OCI-LY7 (cell line): Measurements from ENCODE around the gene TMEM165. TPM values are rescaled to one million over a fixed set of nuclear protein-coding genes. Genes with fewer than 3 reads are reported as not detected.

Experiments
- BruUV-seq: library from RNA; stranded (reverse); fragments of 400-500 nt; replicated peaks from 2 replicates; lab custom pipeline; 2021; lab: Mats Ljungman, UMichigan
- CTCF ChIA-PET: fragments of 300-600 bp; sonication (Branson Sonifier 250); formaldehyde crosslinking; loops from one replicate; lab custom pipeline; 2022; ENCODE audit warnings: antibody characterized with exemption; ENCODE audit not compliant: unreplicated experiment; lab: Charles Lee
- POLR2A ChIA-PET: fragments of 300-600 bp; sonication (Branson Sonifier 250); formaldehyde crosslinking; loops from one replicate; lab custom pipeline; 2022; ENCODE audit warnings: antibody characterized with exemption; lab: Charles Lee
- DNase-seq: peaks from one replicate; pipeline ENCODE4 v3.0.0-alpha.2; 2015; ENCODE audit warnings: low spot score
- H2AFZ ChIP-seq: fragments of 200-600 bp; sonication (generic), shearing (Covaris generic); 2 replicates; pipeline ENCODE4 v1.6.1; 2014; ENCODE audit warnings: mild to moderate bottlenecking, antibody characterized with exemption, low read length, moderate library complexity
- H3K27ac ChIP-seq: fragments of 200-600 bp; sonication (generic); 2 replicates; pipeline ENCODE4 v1.5.1; 2014; ENCODE audit warnings: mixed run types, low read depth, mild to moderate bottlenecking, moderate library complexity, low read length, inconsistent platforms; ENCODE audit not compliant: poor library complexity, severe bottlenecking
- H3K36me3 ChIP-seq: fragments of 200-600 bp; sonication (generic); 2 replicates; pipeline ENCODE4 v1.6.1; 2014; ENCODE audit warnings: mild to moderate bottlenecking, antibody characterized with exemption, low read length, moderate library complexity, mixed read lengths; ENCODE audit not compliant: insufficient read depth
- H3K4me1 ChIP-seq: fragments of 200-600 bp; sonication (generic); 2 replicates; pipeline ENCODE4 v1.5.1; 2014; ENCODE audit warnings: mild to moderate bottlenecking, low read length; ENCODE audit not compliant: insufficient read depth, poor library complexity, severe bottlenecking
- H3K4me2 ChIP-seq: fragments of 200-600 bp; sonication (generic); 2 replicates; pipeline ENCODE4 v1.6.1; 2014; ENCODE audit warnings: mild to moderate bottlenecking, low read length
- H3K4me3 ChIP-seq: fragments of 200-600 bp; sonication (generic); 2 replicates; pipeline ENCODE4 v1.5.1; 2014; ENCODE audit warnings: mild to moderate bottlenecking, low read depth, low read length; ENCODE audit not compliant: poor library complexity, severe bottlenecking
- H3K79me2 ChIP-seq: fragments of 200-600 bp; sonication (generic); 2 replicates; pipeline ENCODE4 v1.6.1; 2016; ENCODE audit warnings: low read depth, mild to moderate bottlenecking, low read length, moderate library complexity, mixed read lengths; ENCODE audit not compliant: insufficient read depth
- H3K9me2 ChIP-seq: fragments of 200-600 bp; sonication (generic); 2 replicates; pipeline ENCODE4 v1.6.1; 2016; ENCODE audit warnings: mild to moderate bottlenecking, low read length, mixed read lengths; ENCODE audit not compliant: insufficient read depth
- H3K9me3 ChIP-seq: fragments of 200-600 bp; sonication (generic); 2 replicates; pipeline ENCODE4 v1.6.1; 2014; ENCODE audit warnings: mild to moderate bottlenecking, mixed run types, low read length, mixed read lengths
- H4K20me1 ChIP-seq: fragments of 200-600 bp; sonication (generic); 2 replicates; pipeline ENCODE4 v1.6.1; 2014; ENCODE audit warnings: mild to moderate bottlenecking, antibody characterized with exemption, low read length, moderate library complexity, mixed read lengths; ENCODE audit not compliant: insufficient read depth
- EZH2phosphoT487 ChIP-seq: fragments of 200-600 bp; sonication (generic); IDR thresholded peaks from 2 replicates; pipeline ENCODE4 v1.6.1; 2018; ENCODE audit warnings: low read depth, borderline replicate concordance, mild to moderate bottlenecking, mixed run types, antibody characterized with exemption, low read length, moderate library complexity, mixed read lengths
- intact Hi-C: fragments of 100-400 bp; cut with micrococcal nuclease; formaldehyde crosslinking; loops from one replicate; pipeline ENCODE4 v1.10.0; 2022; ENCODE audit not compliant: unreplicated experiment
- total RNA-seq, 2 experiments: library from RNA; depleted of rRNA in 1 of 2; stranded (reverse); fragments of >200 nt in 1 of 2; shearing (Covaris generic) in 1 of 2; gene quantifications; 2 replicates each; pipeline ENCODE4 v1.2.3, GENCODE V29; 2014 to 2022
- TF ChIP-seq, protein P1 (sequence below): fragments of 200-600 bp; sonication (generic); conservative IDR thresholded peaks from 2 replicates; pipeline ENCODE4 v1.5.1; 2014; ENCODE audit warnings: mild to moderate bottlenecking, antibody characterized with exemption, low read length, moderate library complexity, mixed read lengths

TMEM165 gene
- total RNA-seq, 2 experiments from 2014 or later = 70.8 to 86.1 TPM

DNA sequence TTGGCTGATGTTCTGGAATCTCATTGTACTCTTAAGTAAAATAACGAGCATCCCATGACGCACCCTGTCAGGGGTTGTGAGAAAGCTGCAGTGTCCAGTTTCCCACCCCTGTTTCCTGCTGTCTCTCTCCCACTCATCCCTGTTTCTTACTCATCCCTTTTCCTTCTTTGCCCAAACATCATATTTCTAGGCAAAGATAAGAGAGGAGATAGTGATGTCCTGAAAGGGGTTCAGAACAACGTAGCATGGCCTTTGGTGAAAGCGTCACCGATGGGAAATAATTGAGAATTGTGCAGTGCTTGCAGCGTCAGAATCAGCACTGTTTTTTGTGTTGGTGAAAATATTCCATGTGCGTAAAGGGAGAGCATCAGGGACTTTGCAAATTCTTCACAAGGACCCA, 23.5 kb upstream of the TMEM165 start:
- Histone ChIP-seq H3K36me3 (no peaks in the 10 kb centered on the region), H3K4me2 (no peak overlapping the region), H3K27ac (no peak overlapping the region), H3K4me3 (no peak overlapping the region), H3K9me2 (no peaks in the 10 kb centered on the region), H3K79me2 (no peaks in the 10 kb centered on the region), H3K4me1 (no peaks in the 10 kb centered on the region), H2AFZ (no peak overlapping the region), H4K20me1 (no peaks in the 10 kb centered on the region), H3K9me3 (no peaks in the 10 kb centered on the region)
- CTCF ChIA-PET = no interaction called here
- POLR2A ChIA-PET = interaction anchor here (0.7 to 2.6 kb wide), 3 partner anchors 14 to 27 kb away, joined by 3 to 7 read pairs (median 4); partner anchors contain the start of gene TMEM165
- no peak for TF ChIP-seq EZH2phosphoT487
- TF ChIP-seq, protein P1, sequence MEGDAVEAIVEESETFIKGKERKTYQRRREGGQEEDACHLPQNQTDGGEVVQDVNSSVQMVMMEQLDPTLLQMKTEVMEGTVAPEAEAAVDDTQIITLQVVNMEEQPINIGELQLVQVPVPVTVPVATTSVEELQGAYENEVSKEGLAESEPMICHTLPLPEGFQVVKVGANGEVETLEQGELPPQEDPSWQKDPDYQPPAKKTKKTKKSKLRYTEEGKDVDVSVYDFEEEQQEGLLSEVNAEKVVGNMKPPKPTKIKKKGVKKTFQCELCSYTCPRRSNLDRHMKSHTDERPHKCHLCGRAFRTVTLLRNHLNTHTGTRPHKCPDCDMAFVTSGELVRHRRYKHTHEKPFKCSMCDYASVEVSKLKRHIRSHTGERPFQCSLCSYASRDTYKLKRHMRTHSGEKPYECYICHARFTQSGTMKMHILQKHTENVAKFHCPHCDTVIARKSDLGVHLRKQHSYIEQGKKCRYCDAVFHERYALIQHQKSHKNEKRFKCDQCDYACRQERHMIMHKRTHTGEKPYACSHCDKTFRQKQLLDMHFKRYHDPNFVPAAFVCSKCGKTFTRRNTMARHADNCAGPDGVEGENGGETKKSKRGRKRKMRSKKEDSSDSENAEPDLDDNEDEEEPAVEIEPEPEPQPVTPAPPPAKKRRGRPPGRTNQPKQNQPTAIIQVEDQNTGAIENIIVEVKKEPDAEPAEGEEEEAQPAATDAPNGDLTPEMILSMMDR = no peak
- intact Hi-C loops = no loop called here
- no peak for DNase-seq
- BruUV-seq = no TSS peak

DNA sequence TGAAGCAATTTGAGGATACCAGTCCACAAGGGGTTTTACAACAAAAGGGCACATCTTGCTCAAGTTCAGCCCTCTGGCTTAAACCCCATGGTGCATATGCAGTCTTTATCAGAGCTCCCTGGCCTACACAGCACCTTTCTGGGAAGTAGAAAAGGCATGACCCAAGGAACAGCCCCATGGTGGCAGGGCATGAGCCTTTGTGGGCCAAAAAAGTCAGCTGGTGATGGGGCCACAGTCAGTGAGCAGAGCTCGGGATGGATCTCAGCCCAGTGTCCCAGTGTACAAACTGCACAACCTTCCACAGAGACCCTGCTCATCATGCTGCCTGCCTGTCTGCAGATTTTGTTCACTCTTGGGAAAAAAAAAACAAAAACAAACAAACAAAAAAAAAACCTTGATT, 22.3 kb upstream of the TMEM165 start:
- Histone ChIP-seq H3K9me2 (no peaks in the 10 kb centered on the region), H3K36me3 (no peaks in the 10 kb centered on the region), H4K20me1 (no peaks in the 10 kb centered on the region), H3K4me3 (no peak overlapping the region), H3K4me2 (no peak overlapping the region), H2AFZ (no peak overlapping the region), H3K27ac (no peak overlapping the region), H3K4me1 (no peaks in the 10 kb centered on the region), H3K79me2 (no peaks in the 10 kb centered on the region), H3K9me3 (no peaks in the 10 kb centered on the region)
- TF ChIP-seq, protein P1 = no peak
- TF ChIP-seq EZH2phosphoT487 = no peak
- intact Hi-C loops = no loop called here
- CTCF ChIA-PET = no interaction called here
- no TSS peak for BruUV-seq
- POLR2A ChIA-PET = interaction anchor here (0.6 to 2.6 kb wide), 5 partner anchors 11 to 95 kb away, joined by 3 to 7 read pairs (median 4); no protein-coding TSS in a partner anchor
- no peak for DNase-seq

DNA sequence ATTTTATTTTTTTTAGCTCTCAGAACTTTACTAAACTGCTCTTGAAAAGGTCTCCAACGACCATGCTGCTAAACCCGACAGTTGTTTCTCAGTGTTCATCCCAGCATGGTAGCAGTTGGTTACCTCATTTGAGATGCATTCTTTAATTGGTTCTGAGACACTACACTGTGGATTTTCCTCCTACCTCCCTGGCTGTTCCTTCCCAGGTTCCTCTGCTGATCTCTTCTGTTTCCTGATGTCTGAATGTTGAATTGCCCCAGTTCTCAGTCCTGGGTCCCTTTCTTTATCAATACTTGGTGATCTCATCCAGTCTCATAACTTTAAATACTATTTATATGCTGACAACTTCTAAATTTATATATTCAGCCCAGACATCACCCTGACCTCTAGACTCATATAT, 19.1 kb upstream of the TMEM165 start:
- ChIA-PET POLR2A (interaction anchor here (0.9 kb wide), 1 partner anchor 17 kb away, joined by 3 read pairs; no protein-coding TSS in a partner anchor), CTCF (no interaction called here)
- Histone ChIP-seq H3K4me3 (no peak overlapping the region), H3K9me2 (no peaks in the 10 kb centered on the region), H3K27ac (no peak overlapping the region), H3K36me3 (no peaks in the 10 kb centered on the region), H3K79me2 (no peaks in the 10 kb centered on the region), H2AFZ (no peak overlapping the region), H3K4me2 (no peak overlapping the region), H3K4me1 (no peaks in the 10 kb centered on the region), H3K9me3 (no peaks in the 10 kb centered on the region), H4K20me1 (no peaks in the 10 kb centered on the region)
- TF ChIP-seq EZH2phosphoT487 = no peak
- TF ChIP-seq, protein P1 = no peak
- no TSS peak for BruUV-seq
- intact Hi-C loops = no loop called here
- no peak for DNase-seq
